ENCODE measurements around the gene ENO4.

DNA sequence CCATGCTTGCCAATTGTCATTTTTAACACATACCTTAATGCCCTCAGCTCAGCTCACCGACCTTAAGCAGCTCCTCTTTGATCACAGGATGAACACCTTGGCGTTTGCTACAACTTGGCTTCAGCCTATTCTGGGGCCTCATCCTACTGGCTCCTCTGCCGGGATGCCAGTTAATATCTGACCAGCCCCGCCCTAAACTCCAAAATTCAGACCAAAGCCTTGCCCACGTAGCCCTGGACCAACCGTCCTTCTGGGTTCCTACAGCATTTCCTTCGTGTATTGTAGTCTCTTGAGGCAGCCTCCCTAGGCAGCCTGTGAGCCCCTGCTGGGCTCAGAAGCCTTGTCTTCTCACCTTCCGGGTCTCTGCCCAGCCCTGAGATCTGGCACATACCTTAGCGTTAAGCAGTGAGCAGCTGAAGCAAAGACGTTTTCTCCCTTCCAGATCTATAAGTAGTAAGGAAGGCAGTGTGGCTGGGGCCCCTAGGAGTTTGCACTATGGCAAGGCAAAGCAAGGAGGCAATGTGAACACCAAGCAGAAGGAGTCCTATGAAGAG, 836 bp downstream of the ENO4 start:
- no peak for TF ChIP-seq CTCF (IDR thresholded peaks at IDR 0.05)
- TF ChIP-seq POLR2A (IDR thresholded peaks at IDR 0.05), result no peak
- no peak for TF ChIP-seq EP300 (IDR thresholded peaks at IDR 0.05)

Measured in gastroesophageal sphincter (tissue), 3 donors.